Muscle of back (tissue), 11 donors: Measurements from ENCODE around the gene RAB34. TPM values are rescaled to one million over a fixed set of nuclear protein-coding genes. Genes with fewer than 3 reads are reported as not detected.
"Not testable (repeated sequence)": the region's sequence is repeated elsewhere in the genome, so short reads cannot be mapped to it uniquely, and the experiment has no call there.

Experiments
- DNase-seq, 3 donors: peaks; one replicate each; pipeline versions ENCODE4 v3.0.0 to v3.0.0-alpha.2; 2013
- polyA plus RNA-seq, 10 donors: library from polyadenylated mRNA; unstranded; fragments of 120-200 nt; gene quantifications; one replicate each; pipeline ENCODE4 v1.2.1, GENCODE V29; 2013; ENCODE audit not compliant: insufficient read length in 10 of 10

The RAB34 gene
- polyA plus RNA-seq, 10 donors: 53.1 to 117 (median 77.2) TPM

DNA sequence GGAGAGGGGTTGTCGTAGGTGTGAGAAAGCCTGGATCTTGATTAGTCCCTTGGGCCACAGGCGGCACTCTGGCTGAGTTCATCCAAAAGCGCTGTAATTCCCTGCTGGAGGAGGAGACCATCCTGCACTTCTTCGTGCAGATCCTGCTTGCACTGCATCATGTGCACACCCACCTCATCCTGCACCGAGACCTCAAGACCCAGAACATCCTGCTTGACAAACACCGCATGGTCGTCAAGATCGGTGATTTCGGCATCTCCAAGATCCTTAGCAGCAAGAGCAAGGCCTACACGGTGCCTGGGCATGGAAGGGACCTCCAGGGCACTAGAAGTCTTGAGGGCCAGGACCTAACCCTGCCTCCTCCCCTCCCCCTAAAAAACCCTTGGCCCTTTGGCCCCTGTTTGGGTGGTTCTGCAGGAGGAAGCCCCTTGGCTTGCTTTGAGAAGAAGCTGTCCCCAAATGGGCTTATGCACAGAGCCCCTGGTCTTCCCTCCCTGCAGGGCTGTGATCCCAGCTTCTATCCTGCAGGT lies 17.1 kb upstream of the RAB34 start:
- DNase-seq: no peak

DNA sequence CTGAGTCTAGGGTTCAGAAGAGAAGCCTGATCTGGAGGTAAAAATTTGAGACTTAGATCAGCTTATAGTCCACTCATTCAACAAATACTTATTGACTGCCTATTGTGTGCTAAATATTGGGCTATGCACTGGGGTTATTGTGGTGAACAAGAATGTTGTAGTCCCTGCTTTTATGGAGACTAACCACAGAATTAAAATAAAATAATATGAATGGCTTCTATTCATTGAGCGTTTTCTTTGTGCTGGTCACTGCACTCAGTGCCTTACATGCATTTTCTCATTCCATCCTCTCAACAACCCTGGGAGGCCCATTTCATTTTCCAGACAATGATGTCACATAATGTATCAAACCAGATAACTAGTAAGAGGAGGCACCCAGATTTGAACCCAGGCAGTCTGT lies 15.7 kb upstream of the RAB34 start:
- DNase-seq: no peak

DNA sequence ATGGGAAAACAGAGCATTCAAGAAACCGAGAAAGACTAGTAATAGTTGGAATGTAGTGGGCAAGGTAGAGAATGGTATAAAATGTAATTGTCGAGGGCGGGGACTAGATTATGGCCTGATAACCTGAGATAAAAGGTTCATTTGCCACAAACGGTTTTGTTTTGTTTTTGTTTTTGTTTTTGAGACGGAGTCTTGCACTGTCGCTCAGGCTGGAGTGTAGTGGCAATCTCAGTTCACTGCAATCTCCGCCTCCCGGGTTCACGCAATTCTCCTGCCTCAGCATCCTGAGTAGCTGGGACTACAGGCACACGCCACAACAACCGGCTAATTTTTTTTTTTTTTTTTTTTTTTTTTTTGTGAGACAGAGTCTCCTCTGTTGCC lies 12.3 kb upstream of the RAB34 start:
- DNase-seq: no peak

DNA sequence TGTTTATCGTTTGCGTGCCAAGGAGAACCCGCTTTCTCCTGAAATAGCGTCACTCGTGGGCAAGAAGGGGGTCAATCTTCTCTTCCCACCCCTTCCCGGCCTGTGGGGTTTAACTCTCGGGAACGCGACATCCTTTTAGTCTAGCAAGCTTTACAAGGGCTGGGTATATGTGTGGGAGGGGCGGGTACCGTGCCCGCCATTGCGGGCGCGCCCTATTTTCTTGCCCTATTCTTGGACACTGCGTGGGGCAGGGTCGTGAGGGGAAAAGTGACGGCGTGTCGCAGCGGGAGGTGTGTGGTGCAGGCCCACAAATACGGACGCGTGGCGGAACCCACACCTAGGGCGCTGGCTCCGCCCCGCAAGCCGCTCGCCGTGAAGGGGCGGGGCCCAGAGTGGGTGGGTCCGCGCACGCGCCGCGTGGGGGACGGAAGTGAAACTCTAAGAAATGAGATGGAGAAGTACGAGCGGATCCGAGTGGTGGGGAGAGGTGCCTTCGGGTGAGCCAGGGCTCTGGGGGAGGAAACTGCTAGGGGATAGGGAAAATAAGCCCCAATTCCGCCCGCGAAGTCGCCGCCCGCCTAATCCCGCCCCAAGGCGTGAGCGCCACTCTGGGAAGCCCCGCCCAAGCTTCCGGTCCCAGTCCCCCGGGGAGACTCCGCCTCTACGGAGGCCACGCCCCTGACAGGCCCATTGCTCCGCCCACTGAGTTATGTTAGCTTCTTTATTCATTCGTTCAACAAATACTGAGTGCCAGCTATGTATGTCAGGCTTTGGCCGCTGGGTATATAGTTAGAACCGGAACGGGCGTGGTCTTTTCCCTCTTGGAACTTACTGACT lies 10.9 kb upstream of the RAB34 start, which contains the start of gene NEK8:
Gene NEK8 (plus strand): TSS at position 425 of the 837 bp plus-strand sequence. CDS start 26 bp downstream, at position 451.
- DNase-seq: peak; percentile 91 to 97 (median 96)

DNA sequence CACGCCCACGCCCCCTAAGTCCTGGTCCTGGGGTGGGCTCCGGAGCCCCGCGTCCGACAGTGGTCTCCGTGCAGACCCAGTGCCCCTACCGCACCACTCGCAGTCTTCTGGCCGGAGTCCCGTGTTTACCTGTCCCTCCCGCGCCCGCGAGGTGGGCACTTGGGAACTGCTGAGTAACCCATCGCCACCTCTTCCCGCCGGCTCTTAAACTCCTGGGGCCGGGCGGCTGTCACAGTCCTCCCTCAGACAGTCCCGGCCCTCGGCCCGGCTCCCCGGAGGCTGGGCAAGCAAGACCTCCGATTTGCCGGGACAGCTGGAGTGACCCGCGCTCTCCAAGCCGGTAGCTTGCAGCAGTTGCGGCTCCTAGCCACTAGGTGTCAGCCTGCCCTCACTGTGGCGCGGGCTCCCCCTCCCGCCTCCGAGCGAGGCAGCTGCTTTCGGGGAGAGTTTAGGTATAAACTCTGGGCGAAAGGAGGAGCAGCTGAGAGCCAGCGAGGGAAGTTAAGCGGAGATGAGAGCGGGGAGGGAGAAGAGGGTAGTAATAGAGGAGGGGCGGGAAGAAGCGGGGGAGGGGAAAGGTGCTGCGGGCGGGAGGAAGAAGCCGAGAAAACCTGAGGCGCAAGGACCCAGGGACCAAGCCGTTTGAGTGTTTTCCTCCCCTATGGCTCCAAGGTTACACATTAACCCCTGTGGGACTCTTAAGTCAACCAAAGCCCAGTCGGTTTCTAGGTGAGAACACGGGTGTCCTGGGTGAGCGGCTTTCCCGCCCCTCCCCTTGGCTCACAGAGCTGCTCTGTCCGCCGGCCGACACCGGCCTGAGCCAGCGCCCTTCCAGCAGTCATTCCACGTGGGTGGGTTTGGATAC lies 9.2 kb upstream of the RAB34 start:
- DNase-seq: peak; percentile 95 to 98 (median 95)

DNA sequence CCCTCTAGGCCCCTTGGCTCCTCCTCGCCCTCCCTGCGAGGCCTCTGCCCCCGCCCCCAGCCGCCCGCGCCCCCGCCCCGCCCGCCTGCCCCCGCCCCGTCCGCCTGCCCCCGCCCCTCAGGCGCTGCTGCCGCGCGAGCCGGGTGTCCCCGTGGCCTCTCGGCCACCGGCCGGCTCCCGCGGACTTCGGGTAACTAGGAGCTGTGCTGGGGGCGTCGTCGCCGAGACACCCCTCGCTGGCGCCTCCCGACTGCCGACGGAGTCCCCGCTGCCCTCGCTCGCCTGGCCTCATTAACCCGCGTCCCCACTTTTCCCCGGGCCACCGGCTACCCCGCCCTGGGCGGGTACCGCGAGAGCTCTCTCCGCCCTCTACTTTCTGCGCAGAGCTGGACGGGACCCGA lies 8.6 kb upstream of the RAB34 start, which contains the start of gene TLCD1:
Gene TLCD1 (minus strand): TSS at position 8 of the 401 bp plus-strand sequence. CDS start 136 bp downstream, outside the sequence.
- DNase-seq: peak; percentile 51 to 92 (median 78)

DNA sequence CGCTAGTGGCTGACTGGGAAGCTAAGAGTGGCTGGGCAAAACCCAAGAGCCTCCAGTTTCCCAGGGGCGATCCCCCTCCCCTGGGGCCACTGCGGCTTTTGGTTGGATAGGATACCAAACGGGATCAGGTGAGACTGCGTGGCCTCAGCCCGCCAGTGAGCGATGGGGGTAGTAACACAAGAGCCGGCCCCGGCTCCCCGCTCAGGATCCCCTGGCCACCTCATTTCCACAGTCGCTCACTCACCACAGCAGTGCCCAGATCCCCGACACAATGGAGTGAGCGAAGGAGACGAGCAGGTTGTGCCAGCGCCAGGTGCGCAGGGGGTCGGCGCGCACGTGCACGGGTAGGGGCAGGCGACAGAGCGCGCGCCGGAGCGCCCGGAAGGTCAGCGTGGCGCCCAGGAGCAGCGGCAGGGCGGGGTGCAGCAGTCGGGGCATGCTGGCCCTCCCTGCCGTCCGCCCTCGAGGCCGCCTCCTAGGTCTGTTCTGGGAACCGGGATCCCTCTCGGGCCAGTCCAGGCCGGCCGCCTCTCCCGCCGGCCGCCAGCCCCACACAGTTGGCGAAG lies 8.1 kb upstream of the RAB34 start:
- DNase-seq: peak in 1 of 3 donors; percentile 83

DNA sequence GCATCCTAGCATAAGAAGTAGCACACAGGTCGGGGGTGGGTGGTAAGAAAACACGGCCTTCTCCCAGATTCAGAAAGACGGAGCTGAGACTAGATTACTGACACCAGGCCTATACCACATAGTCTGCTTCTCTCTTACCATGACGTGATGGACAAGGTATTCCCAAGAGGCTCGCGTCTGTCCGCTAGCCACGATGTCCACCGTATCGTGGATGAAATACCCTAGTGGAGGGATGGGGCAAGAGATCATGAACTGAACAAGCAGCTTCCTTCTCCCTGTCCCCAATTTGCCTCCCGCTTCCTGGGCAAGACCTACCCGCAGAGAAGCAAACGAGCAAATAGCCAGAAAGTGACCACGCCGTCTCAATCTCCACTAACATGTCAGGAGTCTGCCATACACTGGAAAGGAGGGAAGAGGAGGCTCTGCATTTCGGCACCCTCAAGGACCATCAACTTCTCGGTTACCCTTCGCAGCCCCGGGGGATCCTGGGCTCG lies 7.5 kb upstream of the RAB34 start:
- peak in 2 of 3 donors; percentile 32 to 64 for DNase-seq

DNA sequence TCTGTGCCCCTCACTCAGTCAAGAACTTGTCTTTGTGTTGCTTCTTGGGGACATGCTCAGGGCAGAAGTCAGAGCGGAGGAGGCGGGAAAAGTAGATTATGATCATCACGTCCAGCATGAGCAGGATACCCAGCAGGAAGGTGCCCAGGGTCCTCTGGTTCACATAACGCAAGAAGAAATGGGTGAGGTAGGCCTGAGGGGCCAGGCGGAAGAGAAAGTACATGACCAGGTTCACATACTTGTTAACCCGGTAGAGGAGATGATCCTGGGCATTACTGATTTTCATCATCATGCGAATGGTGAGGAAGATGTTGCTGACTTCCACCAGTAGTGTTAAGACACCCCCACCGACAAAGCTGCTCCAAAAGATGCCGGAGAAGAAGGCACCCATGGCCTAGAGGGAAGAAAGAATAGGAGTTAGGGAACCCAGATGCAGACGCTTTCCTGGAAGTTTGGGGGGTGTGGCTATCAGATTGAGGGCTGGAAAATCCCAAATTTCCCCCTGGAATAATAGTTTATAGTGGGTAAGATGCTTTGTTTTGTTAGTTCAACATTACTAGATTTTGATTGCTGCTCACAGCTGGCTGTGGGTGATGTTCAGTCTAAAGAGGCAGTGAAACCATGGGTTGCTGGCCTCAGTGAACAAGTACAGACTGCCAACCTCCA lies 7.0 kb upstream of the RAB34 start:
- DNase-seq: no peak

DNA sequence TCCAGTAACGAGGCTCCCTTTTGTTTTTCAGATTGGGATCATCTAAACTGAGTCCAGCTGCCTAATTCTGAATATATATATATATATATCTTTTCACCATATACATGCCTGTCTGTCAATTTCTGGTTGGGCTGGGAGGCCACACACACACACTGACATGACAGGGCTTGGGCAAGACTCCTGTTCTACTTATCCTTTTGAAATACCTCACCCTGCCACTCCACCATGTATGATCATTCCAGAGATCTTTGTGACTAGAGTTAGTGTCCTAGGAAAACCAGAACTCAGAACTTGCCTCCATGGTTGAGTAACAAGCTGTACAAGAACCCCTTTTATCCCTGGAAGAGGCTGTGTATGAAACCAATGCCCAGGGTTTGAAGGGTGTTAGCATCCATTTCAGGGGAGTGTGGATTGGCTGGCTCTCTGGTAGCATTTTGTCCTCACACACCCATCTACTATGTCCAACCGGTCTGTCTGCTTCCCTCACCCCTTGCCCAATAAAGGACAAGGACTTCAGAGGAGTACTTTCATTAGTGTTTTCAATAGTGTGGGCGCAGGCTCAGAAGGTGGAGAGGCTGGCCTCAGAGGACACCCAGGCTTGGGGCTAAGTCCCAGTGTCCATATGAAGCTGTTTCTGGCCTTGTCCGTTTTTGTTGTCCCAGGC lies 6.3 kb upstream of the RAB34 start:
- DNase-seq: not testable (repeated sequence)

DNA sequence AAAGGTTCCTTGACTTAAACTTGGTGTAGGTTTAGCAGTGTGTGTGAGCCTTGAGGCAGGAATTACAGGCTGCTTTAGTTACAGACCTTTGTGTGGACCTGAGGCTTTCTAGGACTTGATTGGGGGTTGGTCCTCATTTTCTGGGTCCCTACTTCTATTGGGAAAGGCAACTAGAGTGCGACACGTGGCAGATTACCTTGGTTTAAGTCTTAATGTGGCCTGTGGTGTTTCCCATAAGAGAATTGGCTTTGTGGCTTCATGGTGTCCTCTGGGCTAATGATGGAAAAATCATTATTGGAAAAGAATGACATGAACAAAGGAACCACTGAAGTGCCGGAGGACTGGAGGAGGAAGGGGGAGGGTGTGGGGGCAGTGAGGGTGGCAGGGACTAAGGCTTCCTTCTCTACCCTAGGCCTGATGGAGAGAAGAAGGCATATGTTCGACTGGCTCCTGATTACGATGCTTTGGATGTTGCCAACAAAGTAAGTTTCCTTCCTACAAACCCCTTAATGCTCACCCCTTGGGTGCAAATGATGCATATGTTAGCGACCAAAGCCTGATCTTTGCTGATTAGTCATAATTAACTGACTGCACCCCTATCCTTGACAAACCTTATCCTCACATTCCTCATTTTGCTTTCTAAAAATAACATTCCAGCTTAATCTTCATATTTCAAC lies 5.6 kb upstream of the RAB34 start:
- no peak for DNase-seq

DNA sequence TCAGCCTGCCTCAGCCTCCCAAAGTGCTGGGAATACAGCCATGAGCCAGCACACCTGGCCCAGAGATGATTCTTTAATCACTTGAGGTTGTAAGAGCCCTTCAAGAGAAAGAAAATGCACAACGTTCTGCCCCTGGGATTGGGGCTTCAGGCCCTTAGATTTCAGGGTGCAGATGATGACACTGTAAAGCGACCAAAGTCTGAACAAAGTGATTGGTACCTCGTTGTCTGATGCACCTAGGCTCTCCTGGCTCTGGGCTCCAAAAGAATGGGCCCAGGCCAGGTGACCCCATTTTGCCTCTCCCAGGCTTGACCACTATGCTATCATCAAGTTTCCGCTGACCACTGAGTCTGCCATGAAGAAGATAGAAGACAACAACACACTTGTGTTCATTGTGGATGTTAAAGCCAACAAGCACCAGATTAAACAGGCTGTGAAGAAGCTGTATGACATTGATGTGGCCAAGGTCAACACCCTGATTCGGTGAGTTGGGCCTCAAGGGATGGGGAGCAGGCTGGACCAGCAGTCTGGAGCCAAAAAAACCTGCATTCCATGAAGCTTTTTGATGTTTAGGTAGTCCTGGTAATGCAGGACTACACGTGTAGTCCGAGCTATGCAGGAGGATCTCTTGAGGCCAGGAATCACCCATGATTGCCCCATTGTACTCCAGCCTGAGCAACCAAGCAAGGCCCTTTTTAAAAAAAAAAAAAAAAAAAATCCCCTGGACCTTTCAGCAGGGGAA lies 4.9 kb upstream of the RAB34 start:
- no peak for DNase-seq

DNA sequence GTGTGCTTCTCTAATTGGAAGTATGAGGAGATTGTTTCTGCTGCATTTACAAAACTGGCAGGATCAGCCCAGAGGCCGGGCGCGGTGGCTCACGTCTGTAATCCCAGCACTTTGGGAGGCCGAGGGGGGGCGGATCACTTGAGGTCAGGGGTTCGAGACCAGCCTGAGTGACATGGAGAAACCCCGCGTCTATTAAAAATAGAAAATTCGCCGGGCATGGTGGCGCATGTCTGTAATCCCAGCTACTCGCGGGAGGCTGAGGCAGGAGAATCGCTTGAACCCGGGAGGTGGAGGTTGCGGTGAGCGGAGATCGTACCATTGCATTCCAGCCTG lies 3.3 kb upstream of the RAB34 start:
- DNase-seq: not testable (repeated sequence)

DNA sequence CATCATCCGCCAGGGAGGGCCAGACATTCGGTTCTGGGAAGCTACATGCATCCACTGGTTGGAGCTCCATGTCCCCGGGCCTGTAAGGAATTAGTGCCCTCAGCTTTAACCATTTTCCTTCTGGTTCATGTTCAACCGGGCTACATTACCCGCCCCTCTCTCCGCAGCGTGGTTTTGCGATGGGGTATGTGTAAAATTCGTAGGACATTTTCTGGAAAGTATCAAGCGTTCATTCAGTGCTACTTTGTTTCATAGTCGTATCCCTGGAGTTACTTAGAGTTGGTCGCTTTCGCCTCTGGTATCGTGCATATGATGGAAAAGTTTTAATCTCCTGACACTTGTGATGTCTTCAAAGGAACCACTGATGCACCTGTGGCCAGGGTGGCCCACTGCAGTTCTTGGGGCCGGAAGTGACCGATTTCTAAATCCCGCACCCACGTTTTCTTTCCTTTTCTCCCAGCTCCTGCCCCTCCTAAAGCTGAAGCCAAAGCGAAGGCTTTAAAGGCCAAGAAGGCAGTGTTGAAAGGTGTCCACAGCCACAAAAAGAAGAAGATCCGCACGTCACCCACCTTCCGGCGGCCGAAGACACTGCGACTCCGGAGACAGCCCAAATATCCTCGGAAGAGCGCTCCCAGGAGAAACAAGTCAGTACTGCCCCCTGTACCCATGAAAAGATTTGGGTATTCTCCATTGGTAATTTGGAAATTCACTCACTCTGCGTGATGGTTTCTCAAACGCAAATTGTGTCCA lies 2.8 kb upstream of the RAB34 start:
- DNase-seq: no peak

DNA sequence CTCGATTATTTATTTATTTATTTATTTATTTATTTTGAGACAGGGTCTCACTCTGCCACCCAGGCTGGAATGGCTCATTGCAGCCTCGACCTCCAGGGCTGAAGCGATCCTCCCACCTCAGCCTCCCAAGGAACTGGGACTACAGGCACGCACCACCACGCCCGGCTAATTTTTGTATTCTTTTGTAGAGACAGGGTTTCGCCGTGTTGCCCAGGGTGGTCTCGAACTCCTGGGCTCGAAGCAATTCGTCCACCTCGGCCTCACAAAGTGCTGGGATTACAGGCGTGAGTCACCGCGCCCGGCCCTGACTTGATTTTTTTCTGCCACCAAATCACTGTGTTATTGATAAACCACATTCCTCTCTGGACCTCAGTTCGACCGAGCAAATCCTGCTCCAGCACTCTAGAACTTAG lies 1.4 kb upstream of the RAB34 start:
- DNase-seq: no peak

DNA sequence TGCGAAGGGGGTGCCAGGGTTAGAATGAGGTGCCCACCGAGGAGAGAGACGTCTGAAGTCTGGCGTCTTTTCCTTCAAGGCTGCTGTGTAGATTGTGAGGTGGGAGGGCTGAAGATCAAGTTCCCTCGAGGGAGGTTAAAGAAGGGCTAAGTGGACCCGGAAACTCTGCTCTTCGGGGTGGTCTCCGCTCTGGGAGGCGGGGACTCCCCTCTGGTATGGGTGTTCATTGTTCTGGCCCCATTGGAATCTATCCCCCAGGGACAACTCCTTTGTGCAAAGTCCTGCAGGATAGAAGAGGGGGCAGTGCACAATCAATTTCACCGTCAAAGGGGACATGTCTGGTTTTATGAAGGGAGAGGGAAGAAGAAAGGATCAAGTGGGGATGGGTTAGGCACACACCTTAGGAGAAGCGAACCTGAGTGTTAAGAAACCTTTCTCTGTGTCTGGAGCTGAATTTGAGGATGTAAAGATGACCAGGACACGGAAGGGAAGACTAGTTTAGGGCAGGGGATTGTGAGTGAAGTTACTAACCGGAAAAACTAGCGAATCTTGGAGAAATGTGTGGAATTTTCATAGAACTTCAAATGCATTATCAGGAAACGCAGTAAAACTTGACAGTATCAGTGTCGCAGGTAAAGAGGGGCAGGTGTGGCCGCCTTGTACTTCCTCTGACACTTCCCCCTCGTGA lies 809 bp upstream of the RAB34 start:
- DNase-seq: peak in 2 of 3 donors; percentile 24 to 27

DNA sequence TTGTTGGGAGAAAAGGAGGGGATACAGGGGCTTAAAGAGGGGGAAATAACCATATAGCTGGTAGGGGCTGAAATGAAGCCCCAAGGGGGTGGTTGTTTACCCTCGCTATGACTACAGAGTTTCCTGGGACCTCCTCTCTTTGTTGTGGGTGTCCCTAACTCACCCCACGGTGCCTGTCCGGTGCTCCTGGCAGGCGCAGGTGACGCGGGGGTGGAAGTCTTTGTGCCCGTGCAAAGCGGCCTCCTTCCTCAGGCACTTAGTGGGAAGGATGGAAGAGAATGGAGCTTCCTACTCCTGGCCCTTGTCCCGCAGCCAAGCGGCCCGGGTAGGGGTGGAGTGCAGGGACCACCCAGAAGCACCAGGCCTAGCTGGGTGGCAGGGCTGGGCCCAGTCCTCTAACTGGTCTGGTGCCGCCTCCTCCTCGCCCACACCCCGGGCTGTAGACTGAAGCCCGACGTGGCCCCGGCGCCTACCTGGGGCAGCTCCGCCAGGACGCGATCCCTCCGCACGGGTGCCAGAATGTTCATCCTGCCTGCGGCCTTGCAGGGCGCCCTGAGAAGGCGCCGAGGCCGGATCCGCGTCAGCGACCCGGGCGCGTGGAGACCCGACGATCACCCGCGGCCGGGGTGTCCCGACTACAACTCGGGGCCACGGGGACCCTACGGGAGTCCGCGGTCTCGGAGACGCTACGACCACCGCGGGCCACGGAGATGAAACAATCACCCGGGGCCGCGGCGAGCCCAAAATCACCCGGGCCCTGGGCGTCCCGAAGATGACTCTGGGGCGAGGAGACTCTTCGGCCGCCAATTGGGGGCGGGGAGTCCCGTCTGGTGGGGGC lies 709 bp downstream of the RAB34 start:
- DNase-seq: peak; percentile 24 to 86 (median 53)
